Motor neuron (in vitro differentiated cells): ENCODE results near the gene ZBTB11. TPM values are rescaled to one million over a fixed set of nuclear protein-coding genes. Genes with fewer than 3 reads are reported as not detected.
"Not testable (repeated sequence)": the region's sequence is repeated elsewhere in the genome, so short reads cannot be mapped to it uniquely, and the experiment has no call there.

ENCODE experiments used
- ATAC-seq, 8 experiments: fragments of 200-7000 bp; cut with Tn5 transposase; replicated peaks in 6 of 8; 2 replicates each; pipeline ENCODE4 v1.8.0; 2021; ENCODE audit warnings: mild to moderate bottlenecking in 8 of 8, moderate library complexity in 8 of 8
- H3K27ac ChIP-seq, 2 donors: fragments of 250-450 bp; sonication (Bioruptor Pico); 2 replicates each; pipeline ENCODE4 v1.9.0; 2021; ENCODE audit warnings: antibody characterized with exemption in 2 of 2, mild to moderate bottlenecking in 2 of 2, moderate library complexity in 1 of 2
- H3K4me1 ChIP-seq, 2 donors: fragments of 250-450 bp; sonication (Bioruptor Pico); replicated peaks in 1 of 2; 2 replicates each; pipeline ENCODE4 v1.6.1; 2021; ENCODE audit warnings: antibody characterized with exemption in 2 of 2, mild to moderate bottlenecking in 2 of 2, moderate library complexity in 1 of 2
- H3K4me3 ChIP-seq, 5 donors: fragments of 250-450 bp; sonication (Bioruptor Pico); 2 replicates each; pipeline ENCODE4 v1.9.0; 2021; ENCODE audit warnings: antibody characterized with exemption in 5 of 5, mild to moderate bottlenecking in 5 of 5, moderate library complexity in 4 of 5
- WGBS, 10 experiments: fragments of 450-650 bp; shearing (Covaris generic); methylation state at CpG; one replicate each; pipeline ENCODE4 v1.0.0; 2022; 5-methylcytosine and 5-hydroxymethylcytosine counted together
- in situ Hi-C, 9 experiments: fragments of 400-800 bp; cut with MboI; loops; one replicate each; pipeline ENCODE4 v1.15.0; 2021; ENCODE audit warnings: low sequenced_read_pairs in 9 of 9, low pct_unique_long_range_greater_than_20kb in 2 of 9; ENCODE audit not compliant: unreplicated experiment in 9 of 9
- total RNA-seq, 8 experiments: library from RNA; unstranded; fragments of 300-600 nt; gene quantifications; 2 replicates each; pipeline versions ENCODE4 v1.2.3 to v1.2.4, GENCODE V29; 2022

ZBTB11 gene
- total RNA-seq, 8 experiments from 2014 or later = 15.4 to 95.9 (median 21.7) TPM

GRCh38 chr3:101617478-101617877 lies 59.5 kb downstream of the ZBTB11 start:
- no peak overlapping the region for H3K4me3 ChIP-seq
- 60 to 100% (median 79%) methylated on average over 1 to 7 of the region's 7 CpGs; no CpG with 5 or more reads in 1 of the 10 experiments for WGBS, 10 experiments
- no peaks in the 10 kb centered on the region for H3K4me1 ChIP-seq
- ATAC-seq = no peak
- H3K27ac ChIP-seq = no peak overlapping the region
- in situ Hi-C loops = no loop called here

DNA sequence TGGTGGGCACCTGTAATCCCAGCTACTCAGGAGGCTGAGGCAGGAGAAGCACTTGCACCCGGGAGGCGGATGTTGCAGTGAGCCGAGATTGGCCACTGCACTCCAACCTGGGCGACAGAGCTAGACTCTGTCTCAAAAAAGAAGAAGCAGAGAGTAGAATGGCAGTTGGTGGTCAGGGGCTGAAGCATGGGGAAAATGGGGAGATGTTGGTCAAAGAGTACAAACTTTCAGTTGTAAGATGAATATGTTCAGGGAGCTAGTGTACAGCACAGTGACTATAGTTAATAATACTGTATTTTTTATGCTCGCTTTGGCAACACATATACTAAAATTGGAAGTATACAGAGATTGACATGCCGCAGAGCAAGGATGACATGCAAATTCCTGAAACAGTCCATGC lies 61.4 kb downstream of the ZBTB11 start:
- in situ Hi-C loops = no loop called here
- Histone ChIP-seq H3K27ac (no peak overlapping the region), H3K4me1 (no peaks in the 10 kb centered on the region), H3K4me3 (no peak overlapping the region)
- WGBS, 10 experiments = 60 to 98% (median 94%) methylated on average over 1 to 6 of the region's 6 CpGs; no CpG with 5 or more reads in 2 of the 10 experiments
- ATAC-seq = no peak

DNA sequence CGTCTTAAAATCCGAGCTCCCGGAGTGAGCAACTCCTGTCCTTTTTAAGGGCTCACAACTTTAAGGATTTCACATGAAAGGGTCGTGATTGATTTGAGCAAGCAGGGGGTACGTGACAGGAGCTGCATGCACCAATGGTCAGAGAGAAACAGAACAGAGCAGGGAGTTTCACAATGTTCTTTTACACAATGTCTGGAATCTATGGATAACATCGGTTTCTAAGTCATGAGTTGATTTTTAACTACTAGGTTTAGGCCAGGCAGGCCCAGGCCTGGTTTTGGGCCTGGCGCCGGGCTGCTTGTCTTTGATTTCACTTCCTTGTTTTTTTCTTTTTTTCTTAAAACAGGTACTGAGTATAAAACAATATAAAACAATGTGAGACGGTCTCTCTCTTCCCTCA lies 63.9 kb downstream of the ZBTB11 start:
- H3K4me1 ChIP-seq, in situ Hi-C loops, H3K4me3 ChIP-seq, H3K27ac ChIP-seq, ATAC-seq: not testable (repeated sequence)
- WGBS, 10 experiments = 52 to 84% (median 77%) methylated on average over 1 to 6 of the region's 9 CpGs; no CpG with 5 or more reads in 4 of the 10 experiments

DNA sequence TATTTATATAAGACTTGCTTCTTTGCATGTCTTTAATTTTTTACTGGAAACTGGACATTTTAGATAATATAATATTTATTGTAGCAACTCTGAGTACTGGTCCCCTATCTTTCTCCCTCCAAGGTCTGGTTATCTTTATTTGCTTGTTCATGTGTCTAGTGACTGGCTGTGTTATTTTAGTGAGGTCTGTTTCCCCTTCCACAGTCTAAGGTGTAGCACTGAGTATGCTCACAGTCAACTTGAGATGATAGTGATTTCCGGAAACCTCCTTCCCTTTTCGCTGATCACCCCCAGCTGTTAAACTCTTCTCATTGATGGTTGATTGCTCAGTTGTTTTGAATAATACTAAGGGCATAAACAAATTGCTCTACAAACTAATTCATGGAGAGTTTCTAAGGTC lies 65.9 kb downstream of the ZBTB11 start:
- 67 to 100% (median 94%) methylated on average over 1 to 2 of the region's 2 CpGs; no CpG with 5 or more reads in 2 of the 10 experiments for WGBS, 10 experiments
- Histone ChIP-seq H3K4me3 (no peak overlapping the region), H3K27ac (no peak overlapping the region), H3K4me1 (no peaks in the 10 kb centered on the region)
- ATAC-seq = no peak
- in situ Hi-C loops = no loop called here

DNA sequence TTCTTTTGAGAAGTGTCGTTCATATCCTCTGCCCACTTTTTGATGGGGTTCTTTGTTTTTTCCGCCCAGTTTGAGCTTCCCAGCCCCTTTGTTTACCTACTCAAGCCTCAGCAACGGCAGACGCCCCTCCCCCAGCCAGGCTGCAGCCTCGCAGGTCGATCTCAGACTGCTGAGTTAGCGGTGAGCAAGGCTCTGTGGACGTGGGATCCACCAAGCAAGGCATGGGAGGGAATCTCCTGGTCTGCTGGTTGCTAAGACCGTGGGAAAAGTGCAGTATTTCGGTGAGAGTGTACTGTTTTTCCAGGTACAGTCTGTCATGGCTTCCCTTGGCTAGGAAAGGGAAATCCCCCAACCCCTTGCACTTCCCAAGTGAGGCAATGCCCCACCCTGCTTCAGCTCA lies 71.5 kb downstream of the ZBTB11 start:
- H3K4me1 ChIP-seq, H3K4me3 ChIP-seq, in situ Hi-C loops, ATAC-seq, H3K27ac ChIP-seq: not testable (repeated sequence)
- WGBS, 10 experiments = 52 to 66% (median 60%) methylated on average over 2 to 3 of the region's 10 CpGs; no CpG with 5 or more reads in 5 of the 10 experiments

- Histone ChIP-seq H3K4me1 (no peaks in the 10 kb centered on the region), H3K4me3 (no peak overlapping the region), H3K27ac (no peak overlapping the region)
- in situ Hi-C loops = no loop called here
- 44 to 100% (median 100%) methylated on average over 1 of the region's 1 CpG; no CpG with 5 or more reads in 2 of the 10 experiments for WGBS, 10 experiments
- no peak for ATAC-seq
Measured at GRCh38 chr3:101603184-101603583, 73.7 kb downstream of the ZBTB11 start.

DNA sequence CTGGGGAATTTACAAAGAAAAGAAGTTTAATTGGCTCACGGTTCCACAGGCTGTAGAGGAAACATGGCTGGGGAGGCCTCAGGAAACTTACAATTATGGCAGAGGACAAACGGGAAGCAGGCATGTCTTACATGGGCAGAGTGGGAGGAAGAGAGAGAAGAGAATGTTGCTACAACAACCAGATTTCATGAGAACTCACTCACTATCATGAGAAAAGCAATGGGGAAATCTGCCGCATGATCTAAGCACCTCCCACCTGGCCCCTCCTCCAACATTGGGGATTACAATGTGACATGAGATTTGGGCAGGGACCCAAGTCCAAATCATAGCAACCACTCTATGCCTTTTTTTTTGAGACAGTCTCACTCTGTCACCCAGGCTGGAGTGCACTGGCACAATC lies 74.2 kb downstream of the ZBTB11 start:
- H3K27ac ChIP-seq = no peak overlapping the region
- 57 to 100% (median 81%) methylated on average over 1 to 3 of the region's 3 CpGs for WGBS, 10 experiments
- no peak overlapping the region for H3K4me3 ChIP-seq
- H3K4me1 ChIP-seq = no peaks in the 10 kb centered on the region
- ATAC-seq = no peak
- in situ Hi-C loops = no loop called here

Other genes with a start within 250 kb of the ZBTB11 start
- gene SENP7, start 163.9 kb downstream of the ZBTB11 start, total RNA-seq = 10 to 100 TPM in 7 of 8 experiments, 1 to 10 TPM in 1; 9.3 to 77.7 (median 43.7) TPM
- 10 to 100 TPM; 22.9 to 55.4 (median 33.6) TPM for gene TRMT10C, start 115.3 kb downstream of the ZBTB11 start, total RNA-seq
- gene PCNP, start 103.0 kb downstream of the ZBTB11 start, total RNA-seq = 100 to 1,000 TPM in 5 of 8 experiments, 10 to 100 TPM in 3; 82.3 to 212 (median 110) TPM
- 1,000 to 10,000 TPM; 2,374 to 4,493 (median 3,318) TPM for gene RPL24, start 9.6 kb upstream of the ZBTB11 start, total RNA-seq
- 10 to 100 TPM in 7 of 8 experiments, 1 to 10 TPM in 1; 9.8 to 29.2 (median 24.1) TPM for gene CEP97, start 47.5 kb upstream of the ZBTB11 start, total RNA-seq
- gene NXPE3, start 102.1 kb upstream of the ZBTB11 start, total RNA-seq = 10 to 100 TPM; 12.9 to 23.5 (median 18.4) TPM
- gene NFKBIZ, start 172.4 kb upstream of the ZBTB11 start, total RNA-seq = 10 to 100 TPM in 4 of 8 experiments, 1 to 10 TPM in 2, under 1 TPM in 2; 0.54 to 21.0 (median 6.3) TPM